Esophagus mucosa (tissue), 1 donor: ENCODE data around the gene CCHCR1. TPM values are rescaled to one million over a fixed set of nuclear protein-coding genes. Genes with fewer than 3 reads are reported as not detected.
"Not testable (repeated sequence)": the region's sequence is repeated elsewhere in the genome, so short reads cannot be mapped to it uniquely, and the experiment has no call there.

Experiments used
- ATAC-seq: fragments of 200-7000 bp; cut with Tn5 transposase; one replicate; pipeline ENCODE4 v1.9.1; 2020
- total RNA-seq: library from RNA; stranded (reverse); gene quantifications from one replicate; pipeline ENCODE4 v1.2.4, GENCODE V29; 2023
- donor health status: DM: yes; HTN: yes; CAD: no.

The CCHCR1 gene
- total RNA-seq, 1 donor from 2014 or later: 11.1 TPM

DNA sequence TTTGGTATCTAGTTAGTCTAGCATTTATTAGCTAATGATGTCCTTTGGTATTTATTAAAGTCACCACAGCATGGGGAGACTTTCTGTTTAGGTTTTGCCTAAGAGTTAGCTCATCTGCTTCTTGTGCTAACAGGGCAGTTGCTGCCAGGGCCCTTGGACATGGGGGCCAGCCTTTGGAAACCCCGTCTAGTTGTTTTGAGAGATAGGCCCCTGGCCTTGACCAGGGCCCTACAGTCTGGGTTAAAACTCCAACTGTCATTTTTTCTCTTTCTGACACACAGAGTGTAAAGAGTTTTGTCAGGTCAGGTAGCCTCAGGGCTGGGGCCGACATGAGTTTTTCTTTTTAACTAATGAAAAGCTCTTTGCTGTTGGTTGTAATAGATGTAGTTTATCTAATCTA is 25.7 kb upstream of the CCHCR1 start:
- not testable (repeated sequence) for ATAC-seq

- ATAC-seq: peak; percentile 81
Observed at GRCh38 chr6:31180500-31180899, 22.9 kb upstream of the CCHCR1 start.

DNA sequence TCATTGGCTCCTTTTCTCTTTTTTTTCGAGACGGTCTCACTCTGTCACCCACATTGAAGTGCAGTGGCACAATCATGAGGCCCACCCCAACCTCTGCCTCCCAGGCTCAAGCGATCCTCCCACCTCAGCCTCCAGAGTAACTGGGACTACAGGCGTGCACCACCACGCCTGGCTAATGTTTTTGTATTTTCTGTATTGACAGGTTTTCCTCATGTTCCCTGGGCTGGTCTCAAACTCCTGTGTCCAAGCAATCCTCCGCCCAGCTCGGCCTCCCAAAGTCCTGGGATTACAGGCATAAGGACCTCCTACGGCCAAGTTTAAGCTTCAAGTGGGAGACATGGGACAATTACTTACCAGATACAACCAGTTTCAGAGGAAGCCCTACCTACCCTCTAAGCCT is 22.3 kb upstream of the CCHCR1 start:
- no peak for ATAC-seq

DNA sequence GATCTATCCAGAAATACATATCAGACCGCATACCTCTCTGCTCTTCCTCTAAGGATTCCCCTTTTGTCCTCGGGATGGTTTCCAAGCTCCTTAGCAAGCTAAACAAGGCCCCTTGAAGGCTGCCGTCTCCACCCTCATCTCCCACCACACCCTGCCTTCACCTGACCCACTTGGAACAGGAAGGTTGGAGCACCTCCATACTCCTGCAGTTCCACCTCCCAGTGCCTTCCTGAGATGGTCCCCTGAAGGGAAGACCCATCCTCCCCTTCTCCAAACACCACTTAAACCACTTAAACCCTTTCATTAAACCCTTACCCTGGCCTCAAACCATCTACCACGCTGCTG is 21.4 kb upstream of the CCHCR1 start:
- no peak for ATAC-seq

DNA sequence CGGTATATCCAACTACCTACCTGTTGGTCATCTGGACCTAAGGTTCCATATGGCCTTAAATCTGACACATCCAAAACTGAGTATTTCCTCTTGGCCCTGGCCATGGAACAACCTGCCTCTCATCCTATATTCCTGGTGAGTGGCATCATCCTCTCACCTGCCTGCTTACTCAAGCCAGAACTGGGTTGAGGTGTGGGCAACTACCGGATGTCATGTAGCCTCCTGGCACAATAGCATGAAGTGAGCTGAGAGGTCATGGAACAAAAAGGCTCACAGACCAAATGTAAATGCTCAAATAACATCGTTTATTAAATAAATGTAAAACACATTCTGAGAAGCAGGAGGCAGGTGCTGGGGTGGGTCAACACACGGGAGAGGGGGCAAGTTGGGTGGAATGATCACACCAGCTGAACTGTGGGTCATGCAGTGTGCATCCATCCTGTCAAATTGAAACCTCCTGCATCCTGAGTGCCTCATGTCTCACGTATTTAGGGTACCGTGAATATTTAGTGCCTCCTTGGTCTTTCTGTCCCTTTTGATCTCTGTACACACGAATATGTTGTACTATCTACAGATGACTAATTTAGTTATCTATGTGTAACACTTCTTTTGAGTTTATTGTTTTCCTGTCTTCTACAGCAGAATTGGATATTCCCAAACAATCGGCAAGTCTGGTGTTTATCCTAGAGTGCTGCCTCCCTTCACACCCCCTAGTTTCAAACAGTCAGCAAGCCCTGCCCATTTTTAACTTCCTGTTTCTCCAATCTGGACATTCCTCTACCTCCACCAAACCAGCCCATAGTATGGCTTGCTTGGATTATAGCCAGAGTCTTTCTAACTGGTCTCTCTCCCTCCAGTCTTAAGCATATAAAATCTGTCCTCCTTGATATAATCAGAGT is 20.8 kb upstream of the CCHCR1 start:
- no peak for ATAC-seq

DNA sequence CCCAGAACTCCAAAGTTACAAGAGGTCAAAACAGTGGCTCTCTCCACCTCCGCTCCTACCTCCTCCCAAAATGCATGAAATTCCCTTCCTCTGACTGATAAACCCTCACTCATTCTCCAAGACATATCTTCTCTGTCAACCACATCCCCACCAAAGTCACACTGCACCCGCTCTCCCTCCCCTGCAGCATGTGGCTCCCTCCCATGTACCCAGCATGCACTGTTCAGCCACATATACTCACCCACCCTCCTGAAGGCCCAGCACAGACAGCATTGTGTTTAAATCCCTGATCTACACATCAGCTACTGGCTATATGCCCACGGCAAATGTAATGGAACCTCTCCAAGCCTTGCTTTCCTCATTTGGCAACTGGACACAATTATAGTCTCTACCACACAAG is 18.4 kb upstream of the CCHCR1 start:
- ATAC-seq: no peak

- ATAC-seq: no peak
Observed at GRCh38 chr6:31174378-31174777, 16.8 kb upstream of the CCHCR1 start.

- no peak for ATAC-seq
Observed at GRCh38 chr6:31173406-31173805, 15.8 kb upstream of the CCHCR1 start.

GRCh38 chr6:31172973-31173384 is 15.4 kb upstream of the CCHCR1 start:
- ATAC-seq: no peak

DNA sequence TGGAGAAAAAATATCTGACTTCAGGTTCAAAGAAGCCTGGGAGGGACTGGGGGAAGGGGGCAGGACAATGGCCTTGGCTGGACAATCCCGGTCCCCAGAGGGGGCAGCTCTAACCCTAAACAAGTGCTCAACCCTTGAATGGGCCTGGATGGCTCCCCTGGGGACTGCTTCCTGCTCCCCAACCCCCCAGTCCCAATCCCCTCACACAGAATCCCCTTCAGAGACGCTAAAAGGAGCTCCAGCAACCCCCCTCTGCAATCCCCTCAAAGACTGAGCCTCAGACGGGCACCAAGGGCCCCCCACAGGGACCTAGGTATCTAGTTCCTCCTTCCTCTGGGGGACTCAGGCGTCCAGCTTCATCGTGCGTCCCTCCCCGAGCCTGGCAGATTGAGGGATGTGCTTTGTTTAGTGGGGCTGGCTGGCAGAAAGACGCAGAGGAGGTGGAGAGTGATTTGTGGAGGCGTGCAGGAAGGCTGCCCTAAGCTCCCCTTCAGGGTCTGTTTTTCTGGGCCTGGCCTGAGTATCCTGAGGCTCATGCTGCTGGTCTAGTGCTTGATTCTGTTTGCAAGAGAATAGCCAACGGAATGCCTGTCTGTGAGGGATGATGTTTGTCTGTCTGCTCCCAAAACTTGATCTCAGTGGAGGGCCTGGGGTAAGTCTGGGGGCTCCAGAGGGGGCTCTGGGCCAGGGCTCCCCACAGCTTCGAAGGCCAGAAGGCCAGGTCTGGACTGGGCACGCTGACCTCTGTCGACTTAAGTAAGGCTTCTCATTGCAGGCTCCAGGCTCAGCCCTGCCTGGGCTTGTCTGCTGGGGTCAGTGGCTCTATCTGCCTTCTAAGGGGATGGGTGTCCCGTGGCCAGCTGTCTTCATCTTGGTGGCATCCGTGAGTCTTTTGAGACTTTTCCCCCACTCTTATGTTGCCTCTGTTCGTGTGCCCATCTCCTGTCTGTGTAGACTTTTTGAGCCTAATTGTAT is 14.6 kb upstream of the CCHCR1 start:
- no peak for ATAC-seq

GRCh38 chr6:31170987-31171671 is 13.5 kb upstream of the CCHCR1 start:
- no peak for ATAC-seq

- ATAC-seq: no peak
Observed at GRCh38 chr6:31170600-31170881, 12.9 kb upstream of the CCHCR1 start, which contains the start of gene POU5F1. POU5F1 (minus strand) TSS chr6:31170682; CDS start chr6:31170620, 62 bp downstream.

GRCh38 chr6:31169858-31170599 is 12.4 kb upstream of the CCHCR1 start:
- peak; percentile 6 for ATAC-seq

DNA sequence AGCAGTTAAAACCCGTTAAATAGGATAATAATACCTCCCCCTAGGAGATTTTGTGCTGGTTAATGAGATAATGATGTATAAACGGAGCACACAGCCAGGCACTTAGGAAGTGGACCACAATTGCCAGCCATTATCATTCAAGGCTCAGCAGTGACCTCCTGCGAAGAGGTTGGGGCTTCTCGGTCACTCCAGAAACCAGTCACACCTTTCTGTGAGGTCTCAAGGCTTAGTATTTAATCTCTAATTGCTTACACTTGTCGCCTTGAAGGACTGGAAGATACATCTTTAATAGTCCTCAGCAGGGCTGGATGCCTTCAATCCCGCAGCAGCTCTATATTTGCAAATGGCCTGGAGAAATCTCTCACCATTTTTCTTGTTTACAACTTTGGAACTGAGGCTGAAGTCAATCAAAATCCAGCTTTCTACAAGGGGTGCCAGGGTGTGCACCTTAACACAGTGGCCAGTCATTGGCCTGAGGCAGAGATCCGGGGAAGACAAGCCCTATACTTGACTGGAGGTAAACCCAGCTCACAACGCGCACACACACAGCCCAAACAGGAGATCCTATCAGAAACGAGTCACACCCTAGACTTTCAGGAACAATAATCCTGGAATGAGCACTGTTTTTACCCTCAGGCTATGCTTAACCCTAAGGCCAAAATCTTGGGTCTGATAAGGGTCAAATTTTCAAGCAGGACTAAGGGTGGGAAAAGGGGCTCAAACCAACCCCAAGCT is 11.7 kb upstream of the CCHCR1 start:
- peak; percentile 17 for ATAC-seq

DNA sequence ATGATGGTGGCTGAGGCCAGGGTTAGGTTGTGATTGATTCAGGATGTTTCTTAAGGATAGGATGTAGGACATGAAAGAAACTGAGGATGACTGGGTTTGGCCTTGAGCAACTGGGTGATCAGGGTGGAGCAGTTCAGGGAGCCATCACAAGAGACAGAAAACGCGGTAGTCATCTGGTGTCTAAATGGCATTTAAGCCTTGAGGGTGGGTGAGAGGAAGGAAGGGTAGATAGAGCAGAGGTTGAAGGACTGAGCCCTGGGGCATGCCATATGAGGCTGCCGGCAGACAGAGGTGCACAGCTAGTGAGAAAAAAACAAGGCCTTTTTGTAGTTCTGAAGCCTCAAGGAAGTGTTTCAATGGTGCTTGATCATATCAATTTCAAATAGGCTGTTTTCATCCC is 11.0 kb upstream of the CCHCR1 start:
- no peak for ATAC-seq

DNA sequence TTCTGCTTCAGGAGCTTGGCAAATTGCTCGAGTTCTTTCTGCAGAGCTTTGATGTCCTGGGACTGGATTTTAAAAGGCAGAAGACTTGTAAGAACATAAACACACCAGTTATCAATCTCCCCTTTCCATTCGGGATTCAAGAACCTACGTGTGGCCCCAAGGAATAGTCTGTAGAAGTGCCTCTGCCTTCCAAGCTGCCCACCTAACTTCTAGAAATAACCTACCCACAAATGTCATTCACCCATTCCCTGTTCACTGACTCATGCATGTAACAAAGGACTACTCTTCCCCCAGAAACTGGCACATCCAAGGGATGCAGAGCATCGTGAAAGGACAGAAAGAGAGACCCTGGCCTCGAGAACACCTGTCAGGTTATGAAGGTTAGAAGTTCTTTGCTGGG is 8.4 kb upstream of the CCHCR1 start:
- no peak for ATAC-seq

DNA sequence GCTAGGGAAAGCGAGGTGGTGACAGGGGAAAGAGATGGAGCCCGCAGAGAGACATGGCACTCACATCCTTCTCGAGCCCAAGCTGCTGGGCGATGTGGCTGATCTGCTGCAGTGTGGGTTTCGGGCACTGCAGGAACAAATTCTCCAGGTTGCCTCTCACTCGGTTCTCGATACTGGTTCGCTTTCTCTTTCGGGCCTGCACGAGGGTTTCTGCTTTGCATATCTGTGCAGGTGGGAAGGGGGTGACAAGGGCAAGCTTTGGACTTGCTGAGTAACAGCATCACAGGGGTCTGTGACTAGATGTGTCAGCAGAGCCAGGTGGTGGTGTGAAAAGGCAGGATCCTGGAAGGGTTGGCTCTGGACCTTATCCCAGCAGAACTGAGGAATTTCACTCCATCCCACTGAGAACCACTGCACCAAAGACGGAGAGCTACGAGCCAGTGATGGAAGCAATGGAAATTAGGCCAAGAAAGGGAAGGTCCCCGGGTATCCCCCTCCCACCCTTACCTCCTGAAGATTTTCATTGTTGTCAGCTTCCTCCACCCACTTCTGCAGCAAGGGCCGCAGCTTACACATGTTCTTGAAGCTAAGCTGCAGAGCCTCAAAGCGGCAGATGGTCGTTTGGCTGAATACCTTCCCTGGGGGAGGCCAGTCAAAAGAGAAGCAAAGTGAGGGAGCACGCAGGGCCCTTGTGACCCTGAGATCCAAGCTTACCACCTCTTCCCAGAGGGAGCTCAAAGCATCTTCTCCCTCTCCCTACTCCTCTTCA is 7.6 kb upstream of the CCHCR1 start:
- not testable (repeated sequence) for ATAC-seq

DNA sequence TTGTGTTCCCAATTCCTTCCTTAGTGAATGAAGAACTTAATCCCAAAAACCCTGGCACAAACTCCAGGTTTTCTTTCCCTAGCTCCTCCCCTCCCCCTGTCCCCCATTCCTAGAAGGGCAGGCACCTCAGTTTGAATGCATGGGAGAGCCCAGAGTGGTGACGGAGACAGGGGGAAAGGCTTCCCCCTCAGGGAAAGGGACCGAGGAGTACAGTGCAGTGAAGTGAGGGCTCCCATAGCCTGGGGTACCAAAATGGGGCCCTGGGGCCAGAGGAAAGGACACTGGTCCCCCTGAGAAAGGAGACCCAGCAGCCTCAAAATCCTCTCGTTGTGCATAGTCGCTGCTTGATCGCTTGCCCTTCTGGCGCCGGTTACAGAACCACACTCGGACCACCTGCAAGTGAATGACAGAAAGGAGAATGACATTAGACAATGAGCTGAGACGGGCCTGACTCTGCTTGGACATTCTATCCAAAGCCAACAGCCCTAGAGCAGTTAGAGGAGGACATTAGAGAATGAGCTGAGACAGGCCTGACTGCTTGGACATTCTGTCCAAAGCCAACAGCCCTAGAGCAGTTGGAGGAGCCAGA is 7.0 kb upstream of the CCHCR1 start:
- not testable (repeated sequence) for ATAC-seq

- ATAC-seq: no peak
Observed at GRCh38 chr6:31163922-31164321, 6.3 kb upstream of the CCHCR1 start.

- no peak for ATAC-seq
Observed at GRCh38 chr6:31162463-31163165, 5.0 kb upstream of the CCHCR1 start.
